WTC11 (cell line): ENCODE results near the gene MAP7D1. TPM values are rescaled to one million over a fixed set of nuclear protein-coding genes. Genes with fewer than 3 reads are reported as not detected.
A peak's percentile ranks its signal among the peaks of the same experiment; 100 is the strongest.

Experiments
- ATAC-seq: fragments of 200-7000 bp; cut with Tn5 transposase; 2 replicates; pipeline ENCODE4 v1.10.0; 2021; ENCODE audit warnings: mild to moderate bottlenecking, moderate library complexity
- Bru-seq: library from RNA; stranded (reverse); fragments of 400-500 nt; gene quantifications from one replicate; lab custom pipeline; 2021; lab: Mats Ljungman, UMichigan
- CTCF ChIA-PET: fragments of 300-600 bp; sonication (Branson Sonifier 250); formaldehyde crosslinking; loops from one replicate; lab custom pipeline; 2021; ENCODE audit warnings: antibody characterized with exemption; lab: Charles Lee
- POLR2A ChIA-PET: fragments of 350-600 bp; sonication (Branson Sonifier 250); formaldehyde crosslinking; loops from one replicate; lab custom pipeline; 2021; ENCODE audit warnings: antibody characterized with exemption; lab: Charles Lee
- DNase-seq: peaks from one replicate; pipeline ENCODE4 v3.0.0; 2021; ENCODE audit warnings: low spot score
- H3K27ac Mint-ChIP-seq: 2 replicates; pipeline ENCODE4 v1.8.0; 2021; ENCODE audit warnings: mixed read lengths
- H3K27me3 Mint-ChIP-seq: 2 replicates; pipeline ENCODE4 v1.8.0; 2021; ENCODE audit warnings: low read depth, mild to moderate bottlenecking, moderate library complexity, mixed read lengths
- H3K36me3 Mint-ChIP-seq: 2 replicates; pipeline ENCODE4 v1.8.0; 2021; ENCODE audit warnings: mixed read lengths
- H3K4me1 Mint-ChIP-seq: 2 replicates; pipeline ENCODE4 v1.8.0; 2022; ENCODE audit warnings: mixed read lengths
- H3K4me3 Mint-ChIP-seq: 2 replicates; pipeline ENCODE4 v1.8.0; 2021; ENCODE audit warnings: mild to moderate bottlenecking, moderate library complexity, mixed read lengths
- H3K9me3 Mint-ChIP-seq: 2 replicates; pipeline ENCODE4 v1.8.0; 2021; ENCODE audit warnings: mixed read lengths
- EMX1 ChIP-seq: fragments of 250-450 bp; sonication (Bioruptor Pico); IDR thresholded peaks from 2 replicates; pipeline ENCODE4 v1.8.0; 2021; ENCODE audit warnings: mild to moderate bottlenecking
- FOXK1 ChIP-seq: sonication (generic); formaldehyde crosslinking; IDR thresholded peaks from 2 replicates; pipeline ENCODE4 v1.8.0; 2022; ENCODE audit warnings: mild to moderate bottlenecking, moderate library complexity, missing genetic modification reagents
- KAT7 ChIP-seq: sonication (generic); formaldehyde crosslinking; IDR thresholded peaks from 2 replicates; pipeline ENCODE4 v1.8.1; 2023; ENCODE audit warnings: missing genetic modification reagents, mild to moderate bottlenecking, borderline replicate concordance
- NFATC4 ChIP-seq: fragments of 250-450 bp; sonication (Bioruptor Pico); IDR thresholded peaks from 2 replicates; pipeline ENCODE4 v1.9.0; 2021; ENCODE audit warnings: mild to moderate bottlenecking
- ZNF121 ChIP-seq: sonication (generic); formaldehyde crosslinking; IDR thresholded peaks from 2 replicates; pipeline ENCODE4 v1.8.0; 2023; ENCODE audit warnings: missing genetic modification reagents
- ZNF263 ChIP-seq: sonication (generic); formaldehyde crosslinking; IDR thresholded peaks from 2 replicates; pipeline ENCODE4 v1.8.1; 2022; ENCODE audit warnings: low read depth, mild to moderate bottlenecking, moderate library complexity, missing genetic modification reagents
- long read RNA-seq, 3 experiments: library from RNA in 1 of 3; library from capped mRNA in 1 of 3; library from polyadenylated mRNA in 1 of 3; unstranded in 2 of 3; stranded (forward) in 1 of 3; transcript quantifications; one replicate each; pipeline ENCODE4 v2.0.0, GENCODE V29; 2021
- total RNA-seq: library from RNA; stranded (reverse); gene quantifications from 3 replicates; pipeline ENCODE4 v1.2.3, GENCODE V29; 2021
- TF ChIP-seq, protein P1 (sequence below): sonication (generic); formaldehyde crosslinking; IDR thresholded peaks from 2 replicates; pipeline ENCODE4 v1.8.1; 2022; ENCODE audit warnings: mild to moderate bottlenecking, moderate library complexity, missing genetic modification reagents
- TF ChIP-seq, protein P2 (sequence below): sonication (generic); formaldehyde crosslinking; IDR thresholded peaks from 2 replicates; pipeline ENCODE4 v1.8.0; 2023; ENCODE audit warnings: missing genetic modification reagents, mild to moderate bottlenecking, borderline replicate concordance
- TF ChIP-seq, protein P3 (sequence below): sonication (generic); formaldehyde crosslinking; conservative IDR thresholded peaks from 2 replicates; pipeline ENCODE4 v1.8.1; 2023; ENCODE audit warnings: mild to moderate bottlenecking, low read depth, missing genetic modification reagents, moderate library complexity
- TF ChIP-seq, protein P4 (sequence below): fragments of 250-450 bp; sonication (Bioruptor Pico); conservative IDR thresholded peaks from 2 replicates; pipeline ENCODE4 v1.9.0; 2021; ENCODE audit warnings: mild to moderate bottlenecking
- TF ChIP-seq, protein P5 (sequence below): fragments of 250-450 bp; sonication (Bioruptor Pico); IDR thresholded peaks from 2 replicates; pipeline ENCODE4 v1.9.0; 2021; ENCODE audit warnings: mild to moderate bottlenecking
- TF ChIP-seq, protein P6 (sequence below): sonication (generic); formaldehyde crosslinking; IDR thresholded peaks from 2 replicates; pipeline ENCODE4 v1.8.0; 2023; ENCODE audit warnings: missing genetic modification reagents
- TF ChIP-seq, protein P7 (sequence below): sonication (generic); formaldehyde crosslinking; IDR thresholded peaks from 2 replicates; pipeline ENCODE4 v1.8.0; 2023; ENCODE audit warnings: mild to moderate bottlenecking, missing genetic modification reagents
- TF ChIP-seq, protein P8 (sequence below): fragments of 250-450 bp; sonication (Bioruptor Pico); IDR thresholded peaks from 2 replicates; pipeline ENCODE4 v1.9.0; 2021; ENCODE audit warnings: mild to moderate bottlenecking

The MAP7D1 gene
- total RNA-seq: 65.0 to 88.7 TPM (median 72.0 TPM) in 3 replicates
- Bru-seq, nascent RNA: percentile 64 among the genes with signal in this experiment
- long read RNA-seq, experiment 1, transcript MAP7D1-201 (16 exons, 3,456 nt): minor isoform, 24 of 315 reads
- long read RNA-seq, experiment 1, transcript MAP7D1-203 (18 exons, 3,238 nt): major isoform, 87 of 315 reads
- long read RNA-seq, experiment 1, transcript MAP7D1-204 (17 exons, 3,324 nt): minor isoform, 5 of 315 reads
- long read RNA-seq, experiment 1, partial matches to known transcripts: 26 of 315 reads
- long read RNA-seq, experiment 1, other reads (novel, unspliced or antisense): 173 of 315 reads
- long read RNA-seq, experiment 2, partial matches to known transcripts: 62 of 78 reads
- long read RNA-seq, experiment 2, other reads (novel, unspliced or antisense): 13 of 78 reads
- long read RNA-seq, experiment 3, partial matches to known transcripts: 35 of 37 reads
- long read RNA-seq, experiment 3, other reads (novel, unspliced or antisense): 0 of 37 reads

DNA sequence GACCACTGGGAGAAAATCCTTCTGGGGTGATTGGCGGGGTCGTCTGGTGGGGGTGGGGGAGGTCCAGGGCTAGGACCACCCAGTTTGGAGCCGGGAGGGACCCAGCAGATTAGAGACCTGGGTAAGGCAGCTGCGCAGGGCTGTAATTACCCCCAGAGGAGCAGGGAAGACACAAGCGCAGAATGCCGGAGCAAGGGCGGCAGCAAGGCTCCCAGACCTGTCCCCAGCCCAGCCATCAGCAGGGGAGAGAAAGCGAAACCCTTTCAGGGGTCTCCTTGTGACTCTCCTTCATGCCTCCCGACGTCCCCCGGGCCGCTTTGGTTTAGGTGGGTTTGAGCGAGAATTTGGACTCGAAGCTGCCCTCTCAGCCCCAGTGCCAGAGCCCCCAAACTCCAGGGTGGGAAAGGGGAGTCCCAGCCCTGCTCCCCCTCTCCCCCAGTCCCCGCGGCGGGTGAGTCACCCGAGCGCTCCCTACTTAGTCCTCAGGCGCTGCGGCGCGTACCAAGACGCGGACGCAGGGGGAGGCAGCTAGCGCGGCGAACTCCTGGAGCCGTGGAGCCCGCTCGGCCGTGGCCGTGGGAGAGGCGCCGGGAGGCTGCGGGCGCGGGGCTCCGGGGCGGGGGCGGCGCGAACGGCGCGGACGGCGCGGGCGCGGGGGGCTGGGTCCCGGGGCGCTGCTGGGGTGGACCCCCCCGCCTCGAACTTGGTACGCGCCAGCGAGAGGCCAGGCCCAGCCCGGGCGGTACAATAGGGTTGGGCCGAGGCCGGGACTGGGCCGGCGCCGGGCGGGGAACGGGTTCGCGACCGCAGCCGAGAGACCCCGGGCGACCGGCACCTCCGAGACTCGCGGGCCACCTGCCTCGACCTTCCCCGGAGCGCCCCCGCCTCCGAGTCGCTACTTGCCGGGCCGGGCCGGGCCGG is at the start of gene MAP7D1:
Gene MAP7D1 (plus strand): TSS at position 753 of the 921 bp plus-strand sequence. CDS start 258 bp downstream, outside the sequence.
- H3K36me3 Mint-ChIP-seq: no peaks in the 10 kb centered on the region
- DNase-seq (peak; percentile 80), ATAC-seq (peak; percentile 43)
- peaks cover 43% of the 10 kb centered on the region for H3K4me1 Mint-ChIP-seq
- no peak within 1 kb of the TSS for H3K27ac Mint-ChIP-seq
- H3K27me3 Mint-ChIP-seq: peaks cover 37% of the 10 kb centered on the region
- CTCF ChIA-PET: interaction anchor here (1.1 to 2.6 kb wide), 12 partner anchors 20 to 187 kb away, joined by 3 to 22 read pairs (median 6); partner anchors contain the start of genes SH3D21 and THRAP3
- POLR2A ChIA-PET: interaction anchor here (0.6 to 1.8 kb wide), 8 partner anchors 20 to 242 kb away, joined by 3 to 12 read pairs (median 4); partner anchors contain the start of genes LSM10 and THRAP3
- no peaks in the 10 kb centered on the region for H3K9me3 Mint-ChIP-seq
- peak within 1 kb of the TSS; percentile 79 for H3K4me3 Mint-ChIP-seq
- TF ChIP-seq, protein P1, sequence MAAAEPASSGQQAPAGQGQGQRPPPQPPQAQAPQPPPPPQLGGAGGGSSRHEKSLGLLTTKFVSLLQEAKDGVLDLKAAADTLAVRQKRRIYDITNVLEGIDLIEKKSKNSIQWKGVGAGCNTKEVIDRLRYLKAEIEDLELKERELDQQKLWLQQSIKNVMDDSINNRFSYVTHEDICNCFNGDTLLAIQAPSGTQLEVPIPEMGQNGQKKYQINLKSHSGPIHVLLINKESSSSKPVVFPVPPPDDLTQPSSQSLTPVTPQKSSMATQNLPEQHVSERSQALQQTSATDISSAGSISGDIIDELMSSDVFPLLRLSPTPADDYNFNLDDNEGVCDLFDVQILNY (CRISPR knock-in tag): no peak
- TF ChIP-seq, protein P2, sequence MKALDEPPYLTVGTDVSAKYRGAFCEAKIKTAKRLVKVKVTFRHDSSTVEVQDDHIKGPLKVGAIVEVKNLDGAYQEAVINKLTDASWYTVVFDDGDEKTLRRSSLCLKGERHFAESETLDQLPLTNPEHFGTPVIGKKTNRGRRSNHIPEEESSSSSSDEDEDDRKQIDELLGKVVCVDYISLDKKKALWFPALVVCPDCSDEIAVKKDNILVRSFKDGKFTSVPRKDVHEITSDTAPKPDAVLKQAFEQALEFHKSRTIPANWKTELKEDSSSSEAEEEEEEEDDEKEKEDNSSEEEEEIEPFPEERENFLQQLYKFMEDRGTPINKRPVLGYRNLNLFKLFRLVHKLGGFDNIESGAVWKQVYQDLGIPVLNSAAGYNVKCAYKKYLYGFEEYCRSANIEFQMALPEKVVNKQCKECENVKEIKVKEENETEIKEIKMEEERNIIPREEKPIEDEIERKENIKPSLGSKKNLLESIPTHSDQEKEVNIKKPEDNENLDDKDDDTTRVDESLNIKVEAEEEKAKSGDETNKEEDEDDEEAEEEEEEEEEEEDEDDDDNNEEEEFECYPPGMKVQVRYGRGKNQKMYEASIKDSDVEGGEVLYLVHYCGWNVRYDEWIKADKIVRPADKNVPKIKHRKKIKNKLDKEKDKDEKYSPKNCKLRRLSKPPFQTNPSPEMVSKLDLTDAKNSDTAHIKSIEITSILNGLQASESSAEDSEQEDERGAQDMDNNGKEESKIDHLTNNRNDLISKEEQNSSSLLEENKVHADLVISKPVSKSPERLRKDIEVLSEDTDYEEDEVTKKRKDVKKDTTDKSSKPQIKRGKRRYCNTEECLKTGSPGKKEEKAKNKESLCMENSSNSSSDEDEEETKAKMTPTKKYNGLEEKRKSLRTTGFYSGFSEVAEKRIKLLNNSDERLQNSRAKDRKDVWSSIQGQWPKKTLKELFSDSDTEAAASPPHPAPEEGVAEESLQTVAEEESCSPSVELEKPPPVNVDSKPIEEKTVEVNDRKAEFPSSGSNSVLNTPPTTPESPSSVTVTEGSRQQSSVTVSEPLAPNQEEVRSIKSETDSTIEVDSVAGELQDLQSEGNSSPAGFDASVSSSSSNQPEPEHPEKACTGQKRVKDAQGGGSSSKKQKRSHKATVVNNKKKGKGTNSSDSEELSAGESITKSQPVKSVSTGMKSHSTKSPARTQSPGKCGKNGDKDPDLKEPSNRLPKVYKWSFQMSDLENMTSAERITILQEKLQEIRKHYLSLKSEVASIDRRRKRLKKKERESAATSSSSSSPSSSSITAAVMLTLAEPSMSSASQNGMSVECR (CRISPR knock-in tag): no peak
- TF ChIP-seq, protein P3, sequence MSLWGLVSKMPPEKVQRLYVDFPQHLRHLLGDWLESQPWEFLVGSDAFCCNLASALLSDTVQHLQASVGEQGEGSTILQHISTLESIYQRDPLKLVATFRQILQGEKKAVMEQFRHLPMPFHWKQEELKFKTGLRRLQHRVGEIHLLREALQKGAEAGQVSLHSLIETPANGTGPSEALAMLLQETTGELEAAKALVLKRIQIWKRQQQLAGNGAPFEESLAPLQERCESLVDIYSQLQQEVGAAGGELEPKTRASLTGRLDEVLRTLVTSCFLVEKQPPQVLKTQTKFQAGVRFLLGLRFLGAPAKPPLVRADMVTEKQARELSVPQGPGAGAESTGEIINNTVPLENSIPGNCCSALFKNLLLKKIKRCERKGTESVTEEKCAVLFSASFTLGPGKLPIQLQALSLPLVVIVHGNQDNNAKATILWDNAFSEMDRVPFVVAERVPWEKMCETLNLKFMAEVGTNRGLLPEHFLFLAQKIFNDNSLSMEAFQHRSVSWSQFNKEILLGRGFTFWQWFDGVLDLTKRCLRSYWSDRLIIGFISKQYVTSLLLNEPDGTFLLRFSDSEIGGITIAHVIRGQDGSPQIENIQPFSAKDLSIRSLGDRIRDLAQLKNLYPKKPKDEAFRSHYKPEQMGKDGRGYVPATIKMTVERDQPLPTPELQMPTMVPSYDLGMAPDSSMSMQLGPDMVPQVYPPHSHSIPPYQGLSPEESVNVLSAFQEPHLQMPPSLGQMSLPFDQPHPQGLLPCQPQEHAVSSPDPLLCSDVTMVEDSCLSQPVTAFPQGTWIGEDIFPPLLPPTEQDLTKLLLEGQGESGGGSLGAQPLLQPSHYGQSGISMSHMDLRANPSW (CRISPR knock-in tag): no peak
- TF ChIP-seq, protein P4, sequence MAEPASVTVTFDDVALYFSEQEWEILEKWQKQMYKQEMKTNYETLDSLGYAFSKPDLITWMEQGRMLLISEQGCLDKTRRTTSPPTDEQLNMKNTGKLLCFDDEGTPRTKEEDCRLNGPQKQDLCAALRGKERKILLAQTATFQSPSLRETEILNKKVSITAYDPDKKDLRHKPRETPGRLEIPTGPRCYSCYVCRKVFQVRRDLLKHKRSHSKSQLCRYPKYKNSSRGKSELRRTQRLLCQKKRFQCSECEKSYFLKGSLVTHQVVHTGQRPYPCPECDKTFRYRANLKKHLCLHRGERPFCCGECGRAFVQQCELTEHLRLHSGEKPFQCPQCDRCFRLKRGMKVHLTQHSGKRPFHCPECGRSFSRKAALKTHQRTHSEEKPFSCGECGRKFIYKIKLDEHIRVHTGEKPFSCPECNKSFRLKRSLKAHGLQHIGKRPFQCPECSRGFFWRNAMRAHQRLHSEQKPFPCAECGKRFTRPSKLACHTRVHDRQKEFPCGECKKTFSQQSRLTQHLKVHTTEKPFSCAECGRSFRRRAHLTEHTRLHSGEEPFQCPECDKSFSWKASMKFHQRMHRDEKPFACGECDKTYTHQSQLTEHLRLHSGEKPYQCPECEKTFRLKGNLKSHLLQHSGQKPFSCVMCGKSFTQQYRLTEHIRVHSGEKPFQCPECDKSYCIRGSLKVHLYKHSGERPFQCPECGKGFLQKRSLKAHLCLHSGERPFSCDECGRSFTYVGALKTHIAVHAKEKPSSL (CRISPR knock-in tag): no peak
- TF ChIP-seq NFATC4 (CRISPR knock-in tag) (no peak), KAT7 (CRISPR knock-in tag) (no peak), FOXK1 (CRISPR knock-in tag) (peak; percentile 24; the same call in 1 of the 2 replicates), ZNF121 (CRISPR knock-in tag) (no peak), ZNF263 (CRISPR knock-in tag) (peak; percentile 16; the same call in 1 of the 2 replicates), EMX1 (CRISPR knock-in tag) (no peak)
- TF ChIP-seq, protein P5, sequence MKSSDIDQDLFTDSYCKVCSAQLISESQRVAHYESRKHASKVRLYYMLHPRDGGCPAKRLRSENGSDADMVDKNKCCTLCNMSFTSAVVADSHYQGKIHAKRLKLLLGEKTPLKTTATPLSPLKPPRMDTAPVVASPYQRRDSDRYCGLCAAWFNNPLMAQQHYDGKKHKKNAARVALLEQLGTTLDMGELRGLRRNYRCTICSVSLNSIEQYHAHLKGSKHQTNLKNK (CRISPR knock-in tag): no peak
- TF ChIP-seq, protein P6, sequence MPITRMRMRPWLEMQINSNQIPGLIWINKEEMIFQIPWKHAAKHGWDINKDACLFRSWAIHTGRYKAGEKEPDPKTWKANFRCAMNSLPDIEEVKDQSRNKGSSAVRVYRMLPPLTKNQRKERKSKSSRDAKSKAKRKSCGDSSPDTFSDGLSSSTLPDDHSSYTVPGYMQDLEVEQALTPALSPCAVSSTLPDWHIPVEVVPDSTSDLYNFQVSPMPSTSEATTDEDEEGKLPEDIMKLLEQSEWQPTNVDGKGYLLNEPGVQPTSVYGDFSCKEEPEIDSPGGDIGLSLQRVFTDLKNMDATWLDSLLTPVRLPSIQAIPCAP (CRISPR knock-in tag): 0 out of 2 replicates have a peak, but pooled peaks have one; percentile 39
- TF ChIP-seq, protein P7, sequence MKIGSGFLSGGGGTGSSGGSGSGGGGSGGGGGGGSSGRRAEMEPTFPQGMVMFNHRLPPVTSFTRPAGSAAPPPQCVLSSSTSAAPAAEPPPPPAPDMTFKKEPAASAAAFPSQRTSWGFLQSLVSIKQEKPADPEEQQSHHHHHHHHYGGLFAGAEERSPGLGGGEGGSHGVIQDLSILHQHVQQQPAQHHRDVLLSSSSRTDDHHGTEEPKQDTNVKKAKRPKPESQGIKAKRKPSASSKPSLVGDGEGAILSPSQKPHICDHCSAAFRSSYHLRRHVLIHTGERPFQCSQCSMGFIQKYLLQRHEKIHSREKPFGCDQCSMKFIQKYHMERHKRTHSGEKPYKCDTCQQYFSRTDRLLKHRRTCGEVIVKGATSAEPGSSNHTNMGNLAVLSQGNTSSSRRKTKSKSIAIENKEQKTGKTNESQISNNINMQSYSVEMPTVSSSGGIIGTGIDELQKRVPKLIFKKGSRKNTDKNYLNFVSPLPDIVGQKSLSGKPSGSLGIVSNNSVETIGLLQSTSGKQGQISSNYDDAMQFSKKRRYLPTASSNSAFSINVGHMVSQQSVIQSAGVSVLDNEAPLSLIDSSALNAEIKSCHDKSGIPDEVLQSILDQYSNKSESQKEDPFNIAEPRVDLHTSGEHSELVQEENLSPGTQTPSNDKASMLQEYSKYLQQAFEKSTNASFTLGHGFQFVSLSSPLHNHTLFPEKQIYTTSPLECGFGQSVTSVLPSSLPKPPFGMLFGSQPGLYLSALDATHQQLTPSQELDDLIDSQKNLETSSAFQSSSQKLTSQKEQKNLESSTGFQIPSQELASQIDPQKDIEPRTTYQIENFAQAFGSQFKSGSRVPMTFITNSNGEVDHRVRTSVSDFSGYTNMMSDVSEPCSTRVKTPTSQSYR: no peak
- TF ChIP-seq, protein P8, sequence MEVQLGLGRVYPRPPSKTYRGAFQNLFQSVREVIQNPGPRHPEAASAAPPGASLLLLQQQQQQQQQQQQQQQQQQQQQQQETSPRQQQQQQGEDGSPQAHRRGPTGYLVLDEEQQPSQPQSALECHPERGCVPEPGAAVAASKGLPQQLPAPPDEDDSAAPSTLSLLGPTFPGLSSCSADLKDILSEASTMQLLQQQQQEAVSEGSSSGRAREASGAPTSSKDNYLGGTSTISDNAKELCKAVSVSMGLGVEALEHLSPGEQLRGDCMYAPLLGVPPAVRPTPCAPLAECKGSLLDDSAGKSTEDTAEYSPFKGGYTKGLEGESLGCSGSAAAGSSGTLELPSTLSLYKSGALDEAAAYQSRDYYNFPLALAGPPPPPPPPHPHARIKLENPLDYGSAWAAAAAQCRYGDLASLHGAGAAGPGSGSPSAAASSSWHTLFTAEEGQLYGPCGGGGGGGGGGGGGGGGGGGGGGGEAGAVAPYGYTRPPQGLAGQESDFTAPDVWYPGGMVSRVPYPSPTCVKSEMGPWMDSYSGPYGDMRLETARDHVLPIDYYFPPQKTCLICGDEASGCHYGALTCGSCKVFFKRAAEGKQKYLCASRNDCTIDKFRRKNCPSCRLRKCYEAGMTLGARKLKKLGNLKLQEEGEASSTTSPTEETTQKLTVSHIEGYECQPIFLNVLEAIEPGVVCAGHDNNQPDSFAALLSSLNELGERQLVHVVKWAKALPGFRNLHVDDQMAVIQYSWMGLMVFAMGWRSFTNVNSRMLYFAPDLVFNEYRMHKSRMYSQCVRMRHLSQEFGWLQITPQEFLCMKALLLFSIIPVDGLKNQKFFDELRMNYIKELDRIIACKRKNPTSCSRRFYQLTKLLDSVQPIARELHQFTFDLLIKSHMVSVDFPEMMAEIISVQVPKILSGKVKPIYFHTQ (CRISPR knock-in tag): no peak
